ENCODE data around the gene ZNF544. TPM values are rescaled to one million over a fixed set of nuclear protein-coding genes. Genes with fewer than 3 reads are reported as not detected.

The ZNF544 gene
- total and polyA plus RNA-seq, 2 donors (not counting 1 experiment from before 2014, with no cell fraction given) = 37.1 to 65.7 TPM

DNA sequence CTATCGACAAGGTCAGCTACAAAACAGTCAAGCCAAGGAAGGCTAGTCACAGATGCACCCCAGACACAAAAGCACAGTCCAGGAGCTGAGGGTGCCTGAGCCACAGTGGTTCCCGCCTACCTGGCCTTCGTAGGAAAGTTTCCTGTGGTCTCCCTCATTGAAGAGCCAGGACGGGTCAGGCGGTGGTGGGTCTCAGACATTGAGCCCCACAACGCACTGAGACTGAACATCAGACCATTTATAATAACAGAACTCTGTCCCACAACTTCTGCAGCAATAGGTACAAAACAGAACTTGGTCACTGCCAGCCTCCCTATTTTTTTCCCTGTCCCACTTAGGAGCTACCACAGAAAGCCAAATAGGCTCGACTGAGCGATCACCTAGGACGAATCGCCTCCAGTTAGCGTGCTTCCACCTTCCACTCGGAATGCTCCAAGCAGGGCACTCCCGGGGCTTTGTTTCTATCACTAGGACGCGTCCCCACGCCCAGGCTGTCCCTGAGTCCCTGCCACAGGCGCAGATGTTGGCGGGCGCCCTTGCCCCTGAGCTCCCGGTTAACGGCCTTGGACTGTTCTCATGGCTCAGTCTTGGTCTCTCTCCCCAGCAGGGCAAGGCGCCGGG lies 640 bp upstream of the ZNF544 start:
- CTCF ChIA-PET = interaction anchor here (0.6 to 1.3 kb wide), 2 partner anchors 9 to 78 kb away, joined by 3 read pairs; no protein-coding TSS in a partner anchor
- DNase-seq = peak; percentile 19
- Histone ChIP-seq H3K36me3 (replicated peaks in 1 of 2; ENCODE audit: control extremely low read depth in 1 of 2, control insufficient read depth in 1 of 2, extremely low read depth in 1 of 2, insufficient read depth in 2 of 2, low read length in 1 of 2) (peaks cover 5 to 30% of the 10 kb centered on the region in 2 experiments), H3K4me2 (replicated peaks; ENCODE audit: low read depth, low read length, poor library complexity, severe bottlenecking) (peak overlapping the region; percentile 97), H3K9me3 (ENCODE audit: control extremely low read depth in 1 of 3, control insufficient read depth in 2 of 3, insufficient read depth in 1 of 3, low read length in 2 of 3) (peaks cover 2 to 49% (median 3%) of the 10 kb centered on the region in 3 donors), H3K27me3 (replicated peaks in 1 of 4; ENCODE audit: control extremely low read depth in 1 of 4, control insufficient read depth in 3 of 4, insufficient read depth in 4 of 4, low read length in 3 of 4) (no peaks in the 10 kb centered on the region), H3K79me2 (ENCODE audit: control insufficient read depth, insufficient read depth, low read length) (no peaks in the 10 kb centered on the region), H3K4me1 (ENCODE audit: control insufficient read depth in 2 of 2, insufficient read depth in 2 of 2, low read length in 2 of 2) (peaks cover 11 to 24% of the 10 kb centered on the region in 2 donors), H2AFZ (ENCODE audit: insufficient read depth, low read depth, low read length, poor library complexity, severe bottlenecking) (peak overlapping the region; percentile 98), H3K27ac (ENCODE audit: low read length in 2 of 2) (peak overlapping the region; percentile 19 to 73), H3K9ac (ENCODE audit: low read length) (peak overlapping the region; percentile 94), H3K4me3 (ENCODE audit: control extremely low read depth in 1 of 5, extremely low read depth in 1 of 5, insufficient read depth in 1 of 5, low read depth in 2 of 5, low read length in 4 of 5) (peak overlapping the region; percentile 19 to 91 (median 87)), H4K20me1 (ENCODE audit: control insufficient read depth, insufficient read depth, low read length, poor library complexity, severe bottlenecking) (no peaks in the 10 kb centered on the region)
- WGBS (ENCODE audit: insufficient coverage) = 11% methylated on average over 23 of the region's 23 CpGs
- intact Hi-C loops (cut with micrococcal nuclease) = loop anchor here (1.0 to 2.0 kb wide), 2 partner anchors 45 to 77 kb away; partner anchors contain the start of genes ERVK3-1 and ZNF274
- ATAC-seq (ENCODE audit: low read depth) = no peak
- Mint-ChIP-seq H3K27ac (peak overlapping the region; percentile 91), H3K9me3 (ENCODE audit: insufficient read depth) (peaks cover 8% of the 10 kb centered on the region), H3K4me1 (peaks cover 29% of the 10 kb centered on the region), H3K27me3 (no peaks in the 10 kb centered on the region), H3K4me3 (peak overlapping the region; percentile 97)
- TF ChIP-seq EZH2 (IDR thresholded peaks at IDR 0.05; ENCODE audit: borderline replicate concordance, insufficient read depth, low read depth, low read length, poor library complexity, severe bottlenecking) = no peak
- TF ChIP-seq, protein P1, sequence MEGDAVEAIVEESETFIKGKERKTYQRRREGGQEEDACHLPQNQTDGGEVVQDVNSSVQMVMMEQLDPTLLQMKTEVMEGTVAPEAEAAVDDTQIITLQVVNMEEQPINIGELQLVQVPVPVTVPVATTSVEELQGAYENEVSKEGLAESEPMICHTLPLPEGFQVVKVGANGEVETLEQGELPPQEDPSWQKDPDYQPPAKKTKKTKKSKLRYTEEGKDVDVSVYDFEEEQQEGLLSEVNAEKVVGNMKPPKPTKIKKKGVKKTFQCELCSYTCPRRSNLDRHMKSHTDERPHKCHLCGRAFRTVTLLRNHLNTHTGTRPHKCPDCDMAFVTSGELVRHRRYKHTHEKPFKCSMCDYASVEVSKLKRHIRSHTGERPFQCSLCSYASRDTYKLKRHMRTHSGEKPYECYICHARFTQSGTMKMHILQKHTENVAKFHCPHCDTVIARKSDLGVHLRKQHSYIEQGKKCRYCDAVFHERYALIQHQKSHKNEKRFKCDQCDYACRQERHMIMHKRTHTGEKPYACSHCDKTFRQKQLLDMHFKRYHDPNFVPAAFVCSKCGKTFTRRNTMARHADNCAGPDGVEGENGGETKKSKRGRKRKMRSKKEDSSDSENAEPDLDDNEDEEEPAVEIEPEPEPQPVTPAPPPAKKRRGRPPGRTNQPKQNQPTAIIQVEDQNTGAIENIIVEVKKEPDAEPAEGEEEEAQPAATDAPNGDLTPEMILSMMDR (IDR thresholded peaks at IDR 0.05) = no peak
- POLR2A ChIA-PET = interaction anchor here (0.7 to 1.2 kb wide), 2 partner anchors 51 to 1032 kb away, joined by 3 to 11 read pairs; partner anchors contain the start of gene ZNF8

- H3K79me2 ChIP-seq (ENCODE audit: control insufficient read depth, insufficient read depth, low read length) = no peaks in the 10 kb centered on the region
- WGBS (ENCODE audit: insufficient coverage) = 50% methylated on average over 12 of the region's 13 CpGs
- Mint-ChIP-seq H3K9me3 (ENCODE audit: insufficient read depth) (peaks cover 8% of the 10 kb centered on the region), H3K4me1 (peaks cover 30% of the 10 kb centered on the region), H3K4me3 (peak overlapping the region; percentile 97), H3K27me3 (no peaks in the 10 kb centered on the region), H3K27ac (peak overlapping the region; percentile 42)
- H3K4me2 ChIP-seq (replicated peaks; ENCODE audit: low read depth, low read length, poor library complexity, severe bottlenecking) = peak overlapping the region; percentile 97
- ChIA-PET POLR2A (interaction anchor here (1.2 kb wide), 1 partner anchor 49 kb away, joined by 3 read pairs; the partner anchor contains the start of gene ZNF8), CTCF (interaction anchor here (1.3 kb wide), 1 partner anchor 10 kb away, joined by 3 read pairs; no protein-coding TSS in a partner anchor)
- H3K27me3 ChIP-seq (replicated peaks in 1 of 4; ENCODE audit: control extremely low read depth in 1 of 4, control insufficient read depth in 3 of 4, insufficient read depth in 4 of 4, low read length in 3 of 4) = no peaks in the 10 kb centered on the region
- peaks cover 11 to 24% of the 10 kb centered on the region in 2 donors for H3K4me1 ChIP-seq (ENCODE audit: control insufficient read depth in 2 of 2, insufficient read depth in 2 of 2, low read length in 2 of 2)
- peak; percentile 24 for DNase-seq
- H2AFZ ChIP-seq (ENCODE audit: insufficient read depth, low read depth, low read length, poor library complexity, severe bottlenecking) = peak overlapping the region; percentile 98
- no peak for TF ChIP-seq EZH2 (IDR thresholded peaks at IDR 0.05; ENCODE audit: borderline replicate concordance, insufficient read depth, low read depth, low read length, poor library complexity, severe bottlenecking)
- TF ChIP-seq, protein P1 (IDR thresholded peaks at IDR 0.05) = no peak
- peak overlapping the region in 1 of 2 donors; percentile 73 for H3K27ac ChIP-seq (ENCODE audit: low read length in 2 of 2)
- H3K4me3 ChIP-seq (ENCODE audit: control extremely low read depth in 1 of 5, extremely low read depth in 1 of 5, insufficient read depth in 1 of 5, low read depth in 2 of 5, low read length in 4 of 5) = peak overlapping the region in 4 of 5 experiments; percentile 78 to 91 (median 88)
- peaks cover 6 to 38% of the 10 kb centered on the region in 2 experiments for H3K36me3 ChIP-seq (replicated peaks in 1 of 2; ENCODE audit: control extremely low read depth in 1 of 2, control insufficient read depth in 1 of 2, extremely low read depth in 1 of 2, insufficient read depth in 2 of 2, low read length in 1 of 2)
- ATAC-seq (ENCODE audit: low read depth) = no peak
- intact Hi-C loops (cut with micrococcal nuclease) = loop anchor here (2.0 kb wide), 1 partner anchor 76 kb away; the partner anchor contains the start of gene ERVK3-1
- H3K9me3 ChIP-seq (ENCODE audit: control extremely low read depth in 1 of 3, control insufficient read depth in 2 of 3, insufficient read depth in 1 of 3, low read length in 2 of 3) = peaks cover 0 to 41% (median 3%) of the 10 kb centered on the region in 3 donors
- no peaks in the 10 kb centered on the region for H4K20me1 ChIP-seq (ENCODE audit: control insufficient read depth, insufficient read depth, low read length, poor library complexity, severe bottlenecking)
- H3K9ac ChIP-seq (ENCODE audit: low read length) = peak overlapping the region; percentile 94
These were observed 533 bp downstream of the ZNF544 start for GRCh38 chr19:58229255-58229639.
